Measurements from ENCODE around the gene IWS1. TPM values are rescaled to one million over a fixed set of nuclear protein-coding genes. Genes with fewer than 3 reads are reported as not detected.

The IWS1 gene
- total RNA-seq, 2 donors from 2014 or later, result 32.4 to 37.8 TPM

GRCh38 chr2:127431408-127432023, 94.8 kb downstream of the IWS1 start:
- Histone ChIP-seq H3K36me3 (no peaks in the 10 kb centered on the region), H3K4me1 (no peaks in the 10 kb centered on the region), H3K27ac (no peak overlapping the region), H3K4me3 (no peak overlapping the region), H3K9ac (ENCODE audit: low read depth in 2 of 2, low read length in 2 of 2) (no peak overlapping the region), H3K9me3 (no peaks in the 10 kb centered on the region), H3K27me3 (no peaks in the 10 kb centered on the region)
- intact Hi-C loops (cut with DNase I), result no loop called here
- no peak for DNase-seq
- TF ChIP-seq CTCF (IDR thresholded peaks at IDR 0.05), result no peak

Other genes starting within 250 kb of the IWS1 start
- 10 to 100 TPM; 27.8 to 32.5 TPM for gene ERCC3, start 232.3 kb downstream of the IWS1 start, total RNA-seq
- gene MAP3K2, start 138.5 kb downstream of the IWS1 start, total RNA-seq, result 10 to 100 TPM; 53.8 to 76.0 TPM
- 1 to 10 TPM in 1 of 2 donors, under 1 TPM in 1; 0.96 to 3.4 TPM for gene PROC, start 108.1 kb downstream of the IWS1 start, total RNA-seq
- 100 to 1,000 TPM; 159 to 218 TPM for gene MYO7B, start 9.2 kb upstream of the IWS1 start, total RNA-seq
- gene GPR17, start 119.7 kb upstream of the IWS1 start, total RNA-seq, result under 1 TPM; 0.16 to 0.20 TPM
- gene LIMS2, start 149.0 kb upstream of the IWS1 start, total RNA-seq, result 10 to 100 TPM in 1 of 2 donors, 1 to 10 TPM in 1; 6.6 to 37.2 TPM
- gene SFT2D3, start 175.0 kb upstream of the IWS1 start, total RNA-seq, result 1 to 10 TPM; 6.0 to 7.5 TPM